NB4 (cell line): Measurements from ENCODE around the gene SYNC.

Source experiments
- DNase-seq: peaks from one replicate; pipeline ENCODE4 v3.0.0; 2010; ENCODE audit warnings: low read depth
- H3K4me3 ChIP-seq: one replicate; pipeline ENCODE4 v1.5.1; 2011; ENCODE audit warnings: mild to moderate bottlenecking, low read depth, low read length, moderate library complexity
- MYC ChIP-seq: IDR thresholded peaks from 2 replicates; pipeline ENCODE4 v1.6.1; 2011; ENCODE audit warnings: low read depth, low read length
- POLR2A ChIP-seq: IDR thresholded peaks from 2 replicates; pipeline ENCODE4 v1.6.1; 2011; ENCODE audit warnings: mild to moderate bottlenecking; ENCODE audit not compliant: insufficient read length; ENCODE audit errors: extremely low read depth
- TF ChIP-seq, protein P1 (sequence below): IDR thresholded peaks from one replicate; pipeline ENCODE4 v1.5.1; 2012; ENCODE audit warnings: low read depth, low read length
- TF ChIP-seq, protein P2 (sequence below): IDR thresholded peaks from 2 replicates; pipeline ENCODE4 v1.6.1; 2011; ENCODE audit warnings: low read depth, low read length

SYNC gene

DNA sequence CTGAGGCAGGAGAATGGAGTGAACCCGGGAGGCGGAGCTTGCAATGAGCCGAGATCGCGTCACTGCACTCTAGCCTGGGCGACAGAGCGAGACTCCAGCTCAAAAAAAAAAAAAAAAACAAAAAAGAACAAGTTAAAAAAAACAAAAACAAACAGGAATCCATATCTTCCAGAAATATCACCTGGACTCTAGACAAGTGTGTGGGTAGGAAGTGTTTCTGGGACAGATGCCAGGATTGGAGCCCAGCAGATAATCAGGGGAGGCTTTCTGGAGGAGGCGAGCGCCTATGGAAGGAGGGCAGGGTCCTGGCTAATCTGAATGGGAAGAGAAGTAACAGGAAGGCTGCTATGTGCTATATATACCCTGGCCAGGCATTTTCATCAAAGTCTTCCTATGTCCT is 43.6 kb upstream of the SYNC start:
- TF ChIP-seq POLR2A (no peak), MYC (no peak)
- TF ChIP-seq, protein P1, sequence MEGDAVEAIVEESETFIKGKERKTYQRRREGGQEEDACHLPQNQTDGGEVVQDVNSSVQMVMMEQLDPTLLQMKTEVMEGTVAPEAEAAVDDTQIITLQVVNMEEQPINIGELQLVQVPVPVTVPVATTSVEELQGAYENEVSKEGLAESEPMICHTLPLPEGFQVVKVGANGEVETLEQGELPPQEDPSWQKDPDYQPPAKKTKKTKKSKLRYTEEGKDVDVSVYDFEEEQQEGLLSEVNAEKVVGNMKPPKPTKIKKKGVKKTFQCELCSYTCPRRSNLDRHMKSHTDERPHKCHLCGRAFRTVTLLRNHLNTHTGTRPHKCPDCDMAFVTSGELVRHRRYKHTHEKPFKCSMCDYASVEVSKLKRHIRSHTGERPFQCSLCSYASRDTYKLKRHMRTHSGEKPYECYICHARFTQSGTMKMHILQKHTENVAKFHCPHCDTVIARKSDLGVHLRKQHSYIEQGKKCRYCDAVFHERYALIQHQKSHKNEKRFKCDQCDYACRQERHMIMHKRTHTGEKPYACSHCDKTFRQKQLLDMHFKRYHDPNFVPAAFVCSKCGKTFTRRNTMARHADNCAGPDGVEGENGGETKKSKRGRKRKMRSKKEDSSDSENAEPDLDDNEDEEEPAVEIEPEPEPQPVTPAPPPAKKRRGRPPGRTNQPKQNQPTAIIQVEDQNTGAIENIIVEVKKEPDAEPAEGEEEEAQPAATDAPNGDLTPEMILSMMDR = no peak
- TF ChIP-seq, protein P2, sequence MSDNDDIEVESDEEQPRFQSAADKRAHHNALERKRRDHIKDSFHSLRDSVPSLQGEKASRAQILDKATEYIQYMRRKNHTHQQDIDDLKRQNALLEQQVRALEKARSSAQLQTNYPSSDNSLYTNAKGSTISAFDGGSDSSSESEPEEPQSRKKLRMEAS = no peak
- no peak overlapping the region for H3K4me3 ChIP-seq
- no peak for DNase-seq

DNA sequence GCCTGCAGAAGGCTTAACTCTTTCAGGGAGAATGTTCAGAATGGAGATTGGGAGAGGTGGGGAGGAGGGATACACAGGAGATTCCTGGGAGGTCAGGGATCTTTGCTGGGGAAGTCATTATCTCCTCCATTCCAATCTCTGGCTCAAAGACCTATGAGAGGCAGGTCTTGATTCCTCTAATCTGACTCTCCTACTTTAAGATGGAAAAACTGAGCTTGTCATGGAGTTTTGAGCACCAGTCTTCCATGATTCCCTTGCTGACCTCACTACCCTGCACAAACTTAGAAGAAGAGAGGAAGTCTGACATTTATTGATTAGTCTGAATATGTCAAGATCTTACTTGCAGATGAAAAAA is 41.5 kb upstream of the SYNC start:
- DNase-seq = no peak
- no peak overlapping the region for H3K4me3 ChIP-seq
- TF ChIP-seq MYC (no peak), POLR2A (no peak)
- TF ChIP-seq, protein P2 = no peak
- TF ChIP-seq, protein P1 = no peak

DNA sequence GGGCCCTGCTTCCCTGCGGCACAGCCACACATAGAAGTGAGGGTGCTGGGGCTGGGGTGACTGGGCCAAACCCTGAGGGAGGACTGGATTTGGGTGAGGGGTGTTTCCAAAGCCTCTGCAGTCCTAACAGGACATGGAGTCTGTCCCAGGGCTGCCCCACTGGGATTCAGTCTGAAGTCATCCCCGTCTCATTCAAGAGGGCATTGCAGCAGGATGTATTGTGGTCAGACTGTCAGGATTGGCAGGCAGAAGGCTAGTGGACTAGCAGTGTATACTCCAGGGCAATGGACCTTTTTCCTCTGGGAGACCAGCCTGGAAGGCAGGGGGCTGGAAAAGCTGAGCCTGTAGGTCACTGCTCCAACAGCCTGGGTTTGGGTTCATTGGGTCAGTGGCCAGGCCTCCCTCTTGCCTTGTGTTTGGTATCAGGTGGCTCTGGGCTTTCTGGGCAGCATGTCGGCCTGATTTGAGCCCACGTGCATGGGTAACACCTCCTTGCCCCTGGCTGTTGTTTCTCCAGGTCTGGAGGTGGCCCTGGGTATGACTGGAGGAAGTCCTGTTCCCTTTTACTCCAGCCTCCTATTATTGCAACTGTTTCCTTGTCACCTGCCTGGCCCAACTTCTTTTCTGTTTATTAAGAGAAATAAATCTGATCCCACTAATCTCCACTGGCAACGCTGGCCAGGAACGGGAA is 41.0 kb upstream of the SYNC start:
- TF ChIP-seq POLR2A = no peak
- TF ChIP-seq, protein P1 = no peak
- no peak for TF ChIP-seq MYC
- TF ChIP-seq, protein P2 = no peak
- H3K4me3 ChIP-seq = no peak overlapping the region
- DNase-seq = no peak

DNA sequence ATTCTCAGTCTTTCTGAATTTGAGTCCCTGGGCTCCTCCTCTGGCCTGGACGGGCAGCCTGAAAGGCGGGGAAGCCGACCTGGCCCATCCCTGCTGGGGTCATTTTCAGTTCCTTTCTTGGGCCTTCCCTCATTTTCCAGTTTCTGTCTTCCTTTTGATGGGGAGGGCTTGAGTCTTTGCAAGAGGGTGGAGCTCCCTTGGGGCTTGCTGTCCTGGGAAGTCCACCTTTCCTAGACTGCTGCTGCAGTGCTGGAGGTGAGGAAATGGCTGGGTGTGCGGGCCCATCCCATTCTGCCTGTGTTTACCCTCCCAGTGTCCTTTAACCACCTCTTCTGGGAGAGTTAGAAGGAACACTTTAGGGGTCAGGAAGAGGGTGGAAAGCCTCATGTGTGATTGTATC is 40.4 kb upstream of the SYNC start:
- TF ChIP-seq, protein P1 = no peak
- TF ChIP-seq MYC (no peak), POLR2A (no peak)
- TF ChIP-seq, protein P2 = no peak
- no peak overlapping the region for H3K4me3 ChIP-seq
- no peak for DNase-seq

DNA sequence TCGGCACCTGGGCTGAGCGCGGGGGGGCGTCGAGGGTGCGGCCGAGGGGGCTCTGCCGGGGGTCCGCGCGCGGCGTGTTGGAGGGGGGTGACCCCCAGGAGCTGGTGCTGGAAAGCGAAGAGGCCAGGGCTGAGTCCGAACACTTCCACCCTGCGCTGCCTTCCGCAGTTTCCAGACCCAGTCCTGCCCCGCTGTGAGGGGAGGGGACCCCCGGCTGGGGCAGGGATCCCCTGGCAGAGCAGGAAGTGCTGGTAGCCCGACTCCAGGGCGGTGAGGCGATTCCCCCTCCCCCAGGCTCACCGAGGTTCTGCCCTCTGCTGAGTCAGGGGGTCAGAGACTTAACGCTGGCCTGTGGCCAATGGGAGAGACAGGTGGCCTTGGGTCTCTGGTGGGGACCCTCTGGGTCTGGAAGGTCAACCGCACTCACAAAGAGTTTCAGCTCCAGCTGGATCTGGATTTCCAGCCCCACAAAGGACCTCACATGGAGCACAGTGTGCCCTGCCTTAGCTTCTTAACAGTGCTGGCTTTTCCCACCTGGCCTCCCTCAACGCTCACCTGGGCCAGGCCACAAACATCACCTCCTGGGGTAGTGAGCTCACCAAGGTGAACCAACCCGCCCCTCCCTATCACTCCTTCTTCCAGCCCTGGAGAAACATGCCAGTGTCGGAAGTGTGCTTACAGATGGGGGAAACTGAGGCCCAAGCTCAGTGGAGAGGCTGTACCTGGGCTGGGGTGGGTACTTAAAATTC is 39.8 kb upstream of the SYNC start:
- no peak for TF ChIP-seq MYC
- TF ChIP-seq, protein P1 = no peak
- TF ChIP-seq POLR2A = no peak
- TF ChIP-seq, protein P2 = no peak
- no peak overlapping the region for H3K4me3 ChIP-seq
- DNase-seq = no peak
